HepG2 (cell line): ENCODE results near the gene TOM1L1. TPM values are rescaled to one million over a fixed set of nuclear protein-coding genes. Genes with fewer than 3 reads are reported as not detected.

Experiments used
- ATAC-seq: fragments of 200-7000 bp; cut with Tn5 transposase; 3 replicates; pipeline ENCODE4 v1.9.1; 2020; ENCODE audit warnings: mild to moderate bottlenecking, moderate library complexity
- BruUV-seq: library from RNA; stranded (reverse); fragments of 400-500 nt; replicated peaks from 2 replicates; lab custom pipeline; 2021; lab: Mats Ljungman, UMichigan
- CTCF ChIA-PET: fragments of 300-600 bp; formaldehyde crosslinking; extraction: SDS; loops from one replicate; lab custom pipeline; 2021; ENCODE audit warnings: low total read pairs, inconsistent platforms, low intra/inter-chr PET ratio; lab: Yijun Ruan, JAX
- POLR2A ChIA-PET: fragments of 350-600 bp; sonication (Branson Sonifier 250); formaldehyde crosslinking; loops from one replicate; lab custom pipeline; 2020; ENCODE audit warnings: antibody characterized with exemption, inconsistent platforms; lab: Yijun Ruan, JAX
- DNase-seq: peaks from one replicate; pipeline ENCODE4 v3.0.0-alpha.2; 2015; ENCODE audit warnings: low spot score
- FAIRE-seq: peaks from 3 replicates; lab custom pipeline; 2011; peaks lifted over from hg19 to GRCh38; lab: Jason Lieb, UNC
- H2AFZ ChIP-seq: one replicate; pipeline ENCODE4 v1.6.1; 2011; ENCODE audit warnings: low read length, inconsistent platforms
- H3K27ac ChIP-seq: fragments of 300-600 bp; 3 replicates; pipeline ENCODE4 v1.8.0; 2011; ENCODE audit warnings: mixed run types, mild to moderate bottlenecking, mixed read lengths, low read length, inconsistent platforms; ENCODE audit not compliant: insufficient read depth; ENCODE audit errors: extremely low read length
- H3K27me3 ChIP-seq, 2 experiments: fragments of 200-600 bp in 1 of 2; 2 replicates in 1 of 2; 3 replicates in 1 of 2; pipeline versions ENCODE4 v1.6.0 to v1.8.0; 2011; ENCODE audit warnings: low read length in 2 of 2, mild to moderate bottlenecking in 2 of 2, moderate library complexity in 2 of 2, inconsistent platforms in 1 of 2; ENCODE audit not compliant: insufficient read depth in 2 of 2, control insufficient read depth in 1 of 2
- H3K36me3 ChIP-seq, 2 experiments: fragments of 200-600 bp in 1 of 2; replicated peaks in 1 of 2; 2 replicates in 1 of 2; 3 replicates in 1 of 2; pipeline versions ENCODE4 v1.5.1 to v1.8.0; 2011; ENCODE audit warnings: low read length in 2 of 2, inconsistent platforms in 1 of 2; ENCODE audit not compliant: insufficient read depth in 2 of 2, control insufficient read depth in 1 of 2
- H3K4me1 ChIP-seq: 2 replicates; pipeline ENCODE4 v1.5.1; 2012; ENCODE audit warnings: low read length, inconsistent platforms; ENCODE audit not compliant: insufficient read depth
- H3K4me2 ChIP-seq: 2 replicates; pipeline ENCODE4 v1.6.0; 2011; ENCODE audit warnings: low read depth, low read length, inconsistent platforms
- H3K4me3 ChIP-seq, 3 experiments: fragments of 200-600 bp in 1 of 3; sonication (generic), shearing (Covaris generic) in 1 of 3; replicated peaks in 1 of 3; 2 replicates each; pipeline ENCODE4 v1.5.1; 2011 to 2016; ENCODE audit warnings: low read length in 3 of 3, inconsistent platforms in 2 of 3, low read depth in 2 of 3, mild to moderate bottlenecking in 2 of 3, control low read depth in 1 of 3, mixed read lengths in 1 of 3; ENCODE audit not compliant: insufficient read depth in 1 of 3
- H3K79me2 ChIP-seq: one replicate; pipeline ENCODE4 v1.6.1; 2011; ENCODE audit warnings: low read length, inconsistent platforms; ENCODE audit not compliant: insufficient read depth
- H3K9ac ChIP-seq: 2 replicates; pipeline ENCODE4 v1.6.0; 2011; ENCODE audit warnings: mild to moderate bottlenecking, low read depth, low read length, inconsistent platforms; ENCODE audit not compliant: insufficient read depth
- H3K9me3 ChIP-seq: 2 replicates; pipeline ENCODE4 v1.5.1; 2012; ENCODE audit warnings: mild to moderate bottlenecking, low read length
- H4K20me1 ChIP-seq: 2 replicates; pipeline ENCODE4 v1.6.0; 2011; ENCODE audit warnings: inconsistent platforms, mild to moderate bottlenecking, low read length, moderate library complexity; ENCODE audit not compliant: insufficient read depth
- BRF2 ChIP-seq: sonication (generic); formaldehyde crosslinking; IDR thresholded peaks from 2 replicates; pipeline ENCODE4 v1.8.1; 2022; ENCODE audit warnings: mild to moderate bottlenecking, missing genetic modification reagents
- CAMTA2 ChIP-seq: sonication (generic); formaldehyde crosslinking; IDR thresholded peaks from 2 replicates; pipeline ENCODE4 v1.4.0; 2020; ENCODE audit warnings: mild to moderate bottlenecking, missing genetic modification reagents, borderline replicate concordance
- GRHL1 ChIP-seq: sonication (generic); formaldehyde crosslinking; conservative IDR thresholded peaks from 2 replicates; pipeline ENCODE4 v1.8.0; 2022; ENCODE audit warnings: missing genetic modification reagents
- HCFC1 ChIP-seq: fragments of 150-350 bp; IDR thresholded peaks from 2 replicates; pipeline ENCODE4 v1.6.1; 2014; ENCODE audit warnings: low read depth, low read length
- HOXA3 ChIP-seq: sonication (generic); formaldehyde crosslinking; IDR thresholded peaks from 2 replicates; pipeline ENCODE4 v1.5.0; 2020; ENCODE audit warnings: missing genetic modification reagents
- IRF9 ChIP-seq: sonication (generic); formaldehyde crosslinking; IDR thresholded peaks from 2 replicates; pipeline ENCODE4 v1.8.0; 2022; ENCODE audit warnings: missing genetic modification reagents, mild to moderate bottlenecking, borderline replicate concordance
- KDM6A ChIP-seq: IDR thresholded peaks from 2 replicates; pipeline ENCODE4 v1.6.1; 2016; ENCODE audit warnings: low read depth
- KLF6 ChIP-seq: IDR thresholded peaks from 2 replicates; pipeline ENCODE4 v1.8.0; 2016; ENCODE audit warnings: missing biosample characterization, missing genetic modification reagents
- MEF2D ChIP-seq: sonication (generic); formaldehyde crosslinking; IDR thresholded peaks from 2 replicates; pipeline ENCODE4 v1.5.1; 2020; ENCODE audit warnings: mild to moderate bottlenecking, missing genetic modification reagents
- MXD3 ChIP-seq: IDR thresholded peaks from 2 replicates; pipeline ENCODE4 v1.6.1; 2016; ENCODE audit warnings: mild to moderate bottlenecking, missing biosample characterization, missing genetic modification reagents
- PAX8 ChIP-seq: sonication (generic); formaldehyde crosslinking; IDR thresholded peaks from 2 replicates; pipeline ENCODE4 v1.8.0; 2022; ENCODE audit warnings: mild to moderate bottlenecking, missing genetic modification reagents, borderline replicate concordance
- PBX3 ChIP-seq: sonication (generic); formaldehyde crosslinking; IDR thresholded peaks from 2 replicates; pipeline ENCODE4 v1.8.1; 2023; ENCODE audit warnings: missing genetic modification reagents, inconsistent platforms, borderline replicate concordance
- ZNF101 ChIP-seq: sonication (generic); formaldehyde crosslinking; IDR thresholded peaks from 2 replicates; pipeline ENCODE4 v1.4.0; 2020; ENCODE audit warnings: mild to moderate bottlenecking, low read depth, missing genetic modification reagents, borderline replicate concordance
- ZNF234 ChIP-seq: sonication (generic); formaldehyde crosslinking; conservative IDR thresholded peaks from 2 replicates; pipeline ENCODE4 v1.5.1; 2020; ENCODE audit warnings: mild to moderate bottlenecking, missing genetic modification reagents
- ZNF337 ChIP-seq: sonication (generic); formaldehyde crosslinking; IDR thresholded peaks from 2 replicates; pipeline ENCODE4 v1.5.1; 2020; ENCODE audit warnings: missing genetic modification reagents, low read depth, mild to moderate bottlenecking, borderline replicate concordance
- ZNF501 ChIP-seq: sonication (generic); formaldehyde crosslinking; IDR thresholded peaks from 2 replicates; pipeline ENCODE4 v1.5.1; 2020; ENCODE audit warnings: mild to moderate bottlenecking, moderate library complexity, missing genetic modification reagents
- WGBS: methylation state at CpG from one replicate; pipeline ENCODE4 v1.1.6; 2017; ENCODE audit warnings: low lambda C conversion rate; 5-methylcytosine and 5-hydroxymethylcytosine counted together
- in situ Hi-C: cut with HindIII; loops from 2 replicates; pipeline ENCODE4 v1.10.0; 2017; ENCODE audit warnings: low pct_unique_long_range_greater_than_20kb; ENCODE audit not compliant: extremely low pct_ligation_motif_present
- intact Hi-C: fragments of 100-400 bp; cut with micrococcal nuclease; formaldehyde crosslinking; loops from one replicate; pipeline ENCODE4 v1.10.0; 2022; ENCODE audit not compliant: unreplicated experiment
- polyA plus RNA-seq, 8 experiments: library from polyadenylated mRNA; depleted of rRNA in 3 of 8; stranded (reverse) in 7 of 8; unstranded in 1 of 8; fragments of >200 nt; fragmentation: Illumina TruSeq in 4 of 8; extraction: Trizol in 4 of 8; gene quantifications; 2 replicates each; pipeline versions ENCODE4 v1.2.1 to v1.2.3, GENCODE V29; 2011 to 2016; ENCODE audit warnings: low read depth in 4 of 8, missing spikeins in 1 of 8, mixed read lengths in 1 of 8; ENCODE audit not compliant: insufficient read depth in 1 of 8
- total RNA-seq, 5 experiments: library from RNA; depleted of rRNA; stranded (reverse); fragments of >200 nt; fragmentation: Illumina TruSeq; extraction: Trizol; gene quantifications; 2 replicates each; pipeline ENCODE4 v1.2.3, GENCODE V29; 2016; ENCODE audit warnings: low read depth in 1 of 5

TOM1L1 gene
- total and polyA plus RNA-seq, 2 of the 13 experiments (the other 11 are each of a cell fraction or from before 2014, with no cell fraction given): 45.3 to 51.3 TPM

- H3K79me2 ChIP-seq: peaks cover 91% of the 10 kb centered on the region
- H3K4me1 ChIP-seq: peaks cover 34% of the 10 kb centered on the region
- H3K27ac ChIP-seq: no peak overlapping the region
- no TSS peak for BruUV-seq
- ChIA-PET POLR2A (no interaction called here), CTCF (no interaction called here)
- no peak for FAIRE-seq
- no peak overlapping the region for H3K9ac ChIP-seq
- intact Hi-C loops: no loop called here
- H3K4me2 ChIP-seq: no peak overlapping the region
- no peak overlapping the region for H2AFZ ChIP-seq
- peaks cover 7% of the 10 kb centered on the region for H3K9me3 ChIP-seq
- in situ Hi-C loops: no loop called here
- no peaks in the 10 kb centered on the region for H4K20me1 ChIP-seq
- 100% methylated on average over 3 of the region's 3 CpGs for WGBS
- no peak for ATAC-seq
- no peak overlapping the region for H3K4me3 ChIP-seq
- H3K27me3 ChIP-seq: no peaks in the 10 kb centered on the region
- no peak for DNase-seq
- H3K36me3 ChIP-seq: 0 out of 5 replicates have a peak, but pooled peaks cover 0 to 3% of the 10 kb centered on the region in 2 experiments
- TF ChIP-seq MXD3 (no peak), ZNF501 (CRISPR knock-in tag) (no peak), ZNF234 (no peak), PBX3 (CRISPR knock-in tag) (no peak), IRF9 (CRISPR knock-in tag) (no peak), KDM6A (CRISPR knock-in tag) (no peak), GRHL1 (CRISPR knock-in tag) (no peak), HCFC1 (no peak), CAMTA2 (CRISPR knock-in tag) (no peak), BRF2 (CRISPR knock-in tag) (no peak), KLF6 (CRISPR knock-in tag) (no peak), ZNF337 (no peak), HOXA3 (CRISPR knock-in tag) (no peak), ZNF101 (CRISPR knock-in tag) (no peak), MEF2D (CRISPR knock-in tag) (no peak), PAX8 (CRISPR knock-in tag) (no peak)
Measured at GRCh38 chr17:54976316-54976715, 75.7 kb downstream of the TOM1L1 start.
